ENCODE results near the gene MCRIP1. TPM values are rescaled to one million over a fixed set of nuclear protein-coding genes. Genes with fewer than 3 reads are reported as not detected.
A peak's percentile ranks its signal among the peaks of the same experiment; 100 is the strongest.

MCRIP1 gene
- total RNA-seq, 4 donors from 2014 or later: 8.3 to 36.2 (median 25.2) TPM

GRCh38 chr17:81804559-81805399 is 28.3 kb downstream of the MCRIP1 start:
- Histone ChIP-seq H3K36me3 (no peaks in the 10 kb centered on the region), H3K27ac (no peak overlapping the region), H3K9me3 (no peaks in the 10 kb centered on the region), H3K4me3 (peak overlapping the region in 2 of 4 donors; percentile 7 to 32), H3K27me3 (peaks cover 53 to 81% (median 74%) of the 10 kb centered on the region in 3 donors), H3K4me1 (peaks cover 0 to 15% of the 10 kb centered on the region in 2 donors)
- no peak for TF ChIP-seq CTCF (IDR thresholded peaks at IDR 0.05 in 4 of 5, conservative IDR thresholded peaks at IDR 0.05 in 1 of 5)
- no peak for TF ChIP-seq POLR2A (IDR thresholded peaks at IDR 0.05)
- DNase-seq: no peak
- in situ Hi-C loops (cut with MboI; ENCODE audit: low sequenced_read_pairs in 4 of 4): no loop called here
- ATAC-seq: peak in 1 of 2 donors; percentile 17
- intact Hi-C loops (cut with DNase I; ENCODE audit: low total_unique reads): no loop called here

GRCh38 chr17:81803728-81804558 is 29.1 kb downstream of the MCRIP1 start, which contains the start of gene GCGR:
Gene GCGR (plus strand): TSS chr17:81804150. CDS start chr17:81809019, 4,869 bp downstream.
- TF ChIP-seq CTCF (IDR thresholded peaks at IDR 0.05 in 4 of 5, conservative IDR thresholded peaks at IDR 0.05 in 1 of 5) (no peak), POLR2A (IDR thresholded peaks at IDR 0.05) (no peak)
- DNase-seq (no peak), ATAC-seq (no peak)
- intact Hi-C loops (cut with DNase I; ENCODE audit: low total_unique reads) (no loop called here), in situ Hi-C loops (cut with MboI; ENCODE audit: low sequenced_read_pairs in 4 of 4) (no loop called here)
- Histone ChIP-seq H3K4me3 (peak within 1 kb of the TSS in 2 of 4 donors; percentile 7 to 32), H3K9me3 (no peaks in the 10 kb centered on the region), H3K27me3 (peaks cover 53 to 78% (median 73%) of the 10 kb centered on the region in 3 donors), H3K27ac (no peak within 1 kb of the TSS), H3K36me3 (no peaks in the 10 kb centered on the region), H3K4me1 (peaks cover 0 to 15% of the 10 kb centered on the region in 2 donors)

GRCh38 chr17:81802856-81803643 is 30.0 kb downstream of the MCRIP1 start:
- Histone ChIP-seq H3K27ac (no peak overlapping the region), H3K4me3 (no peak overlapping the region), H3K4me1 (peaks cover 0 to 15% of the 10 kb centered on the region in 2 donors), H3K9me3 (no peaks in the 10 kb centered on the region), H3K36me3 (no peaks in the 10 kb centered on the region), H3K27me3 (peaks cover 53 to 76% (median 71%) of the 10 kb centered on the region in 3 donors)
- DNase-seq (no peak), ATAC-seq (no peak)
- TF ChIP-seq POLR2A (IDR thresholded peaks at IDR 0.05) (no peak), CTCF (IDR thresholded peaks at IDR 0.05 in 4 of 5, conservative IDR thresholded peaks at IDR 0.05 in 1 of 5) (no peak)
- in situ Hi-C loops (cut with MboI; ENCODE audit: low sequenced_read_pairs in 4 of 4): no loop called here
- intact Hi-C loops (cut with DNase I; ENCODE audit: low total_unique reads): no loop called here

- Histone ChIP-seq H3K4me1 (peaks cover 0 to 15% of the 10 kb centered on the region in 2 donors), H3K36me3 (no peaks in the 10 kb centered on the region), H3K4me3 (no peak overlapping the region), H3K27me3 (peaks cover 49 to 68% (median 64%) of the 10 kb centered on the region in 3 donors), H3K9me3 (no peaks in the 10 kb centered on the region), H3K27ac (no peak overlapping the region)
- ATAC-seq: no peak
- intact Hi-C loops (cut with DNase I; ENCODE audit: low total_unique reads) (no loop called here), in situ Hi-C loops (cut with MboI; ENCODE audit: low sequenced_read_pairs in 4 of 4) (no loop called here)
- TF ChIP-seq POLR2A (IDR thresholded peaks at IDR 0.05) (no peak), CTCF (IDR thresholded peaks at IDR 0.05 in 4 of 5, conservative IDR thresholded peaks at IDR 0.05 in 1 of 5) (no peak)
- DNase-seq: no peak
Measured at GRCh38 chr17:81802048-81802758, 30.9 kb downstream of the MCRIP1 start.
